H9 (cell line): Measurements from ENCODE around the gene TTN. TPM values are rescaled to one million over a fixed set of nuclear protein-coding genes. Genes with fewer than 3 reads are reported as not detected.
A peak's percentile ranks its signal among the peaks of the same experiment; 100 is the strongest.

ENCODE experiments used
- DNase-seq: peaks from one replicate; pipeline ENCODE4 v3.0.0-alpha.2; 2017
- H2AFZ ChIP-seq: one replicate; pipeline ENCODE4 v1.6.1; 2013; ENCODE audit warnings: mild to moderate bottlenecking, low read length, control low read depth, moderate library complexity
- H2AK5ac ChIP-seq: 2 replicates; pipeline ENCODE4 v1.6.1; 2013; ENCODE audit warnings: low read length, control low read depth, mixed read lengths; ENCODE audit not compliant: insufficient read length
- H2BK120ac ChIP-seq: one replicate; pipeline ENCODE4 v1.6.1; 2013; ENCODE audit warnings: low read depth, mild to moderate bottlenecking, low read length, control low read depth, inconsistent platforms; ENCODE audit not compliant: poor library complexity, severe bottlenecking
- H2BK12ac ChIP-seq: 2 replicates; pipeline ENCODE4 v1.6.1; 2013; ENCODE audit warnings: low read length, control low read depth, mixed read lengths, low read depth; ENCODE audit not compliant: insufficient read length
- H2BK15ac ChIP-seq: 2 replicates; pipeline ENCODE4 v1.6.1; 2013; ENCODE audit warnings: low read depth, low read length, control low read depth
- H2BK20ac ChIP-seq: one replicate; pipeline ENCODE4 v1.6.1; 2013; ENCODE audit warnings: low read depth, mild to moderate bottlenecking, low read length, control low read depth, inconsistent platforms; ENCODE audit not compliant: poor library complexity, severe bottlenecking
- H2BK5ac ChIP-seq: 2 replicates; pipeline ENCODE4 v1.6.1; 2013; ENCODE audit warnings: low read length, control low read depth, mixed read lengths; ENCODE audit not compliant: insufficient read length
- H3K14ac ChIP-seq: 2 replicates; pipeline ENCODE4 v1.6.1; 2013; ENCODE audit warnings: low read length, control low read depth; ENCODE audit not compliant: insufficient read depth
- H3K18ac ChIP-seq: 2 replicates; pipeline ENCODE4 v1.6.1; 2013; ENCODE audit warnings: low read depth, mild to moderate bottlenecking, mixed read lengths, low read length, control low read depth; ENCODE audit not compliant: insufficient read length
- H3K23ac ChIP-seq: 2 replicates; pipeline ENCODE4 v1.6.1; 2013; ENCODE audit warnings: low read length, control low read depth, mixed read lengths, low read depth; ENCODE audit not compliant: insufficient read length
- H3K23me2 ChIP-seq: 2 replicates; pipeline ENCODE4 v1.6.1; 2013; ENCODE audit warnings: low read depth, mild to moderate bottlenecking, mixed read lengths, low read length, control low read depth; ENCODE audit not compliant: insufficient read length, poor library complexity, severe bottlenecking
- H3K27ac ChIP-seq: 2 replicates; pipeline ENCODE4 v1.5.1; 2013; ENCODE audit warnings: low read length, control low read depth, mixed read lengths, low read depth; ENCODE audit not compliant: insufficient read length
- H3K27me3 ChIP-seq: 2 replicates; pipeline ENCODE4 v1.6.1; 2013; ENCODE audit warnings: low read length, control low read depth, inconsistent platforms; ENCODE audit not compliant: insufficient read depth
- H3K4ac ChIP-seq: 2 replicates; pipeline ENCODE4 v1.6.1; 2013; ENCODE audit warnings: low read depth, mild to moderate bottlenecking, control low read depth, inconsistent platforms, low read length, moderate library complexity
- H3K4me1 ChIP-seq: 2 replicates; pipeline ENCODE4 v1.6.1; 2013; ENCODE audit warnings: low read length, control low read depth, inconsistent platforms; ENCODE audit not compliant: insufficient read depth
- H3K4me2 ChIP-seq: 2 replicates; pipeline ENCODE4 v1.6.1; 2013; ENCODE audit warnings: low read length, control low read depth, mixed read lengths; ENCODE audit not compliant: insufficient read length, insufficient read depth
- H3K56ac ChIP-seq: 2 replicates; pipeline ENCODE4 v1.6.1; 2013; ENCODE audit warnings: low read depth, mild to moderate bottlenecking, mixed read lengths, low read length, control low read depth; ENCODE audit not compliant: insufficient read length
- H3K79me1 ChIP-seq: 2 replicates; pipeline ENCODE4 v1.6.1; 2013; ENCODE audit warnings: low read depth, mild to moderate bottlenecking, moderate library complexity, low read length, control low read depth, inconsistent platforms; ENCODE audit not compliant: insufficient read depth, poor library complexity, severe bottlenecking
- H3K79me2 ChIP-seq: 2 replicates; pipeline ENCODE4 v1.6.1; 2013; ENCODE audit warnings: low read length, control low read depth, inconsistent platforms; ENCODE audit not compliant: insufficient read depth
- H3K9ac ChIP-seq: 2 replicates; pipeline ENCODE4 v1.6.1; 2013; ENCODE audit warnings: low read length, control low read depth, mixed read lengths; ENCODE audit not compliant: insufficient read length; ENCODE audit errors: extremely low read depth
- H3K9me3 ChIP-seq: one replicate; pipeline ENCODE4 v1.6.1; 2013; ENCODE audit warnings: low read depth, low read length, inconsistent platforms; ENCODE audit not compliant: control insufficient read depth
- H3T11ph ChIP-seq: one replicate; pipeline ENCODE4 v1.6.1; 2013; ENCODE audit warnings: mild to moderate bottlenecking, low read length, control low read depth, inconsistent platforms
- H4K20me1 ChIP-seq: one replicate; pipeline ENCODE4 v1.6.1; 2013; ENCODE audit not compliant: control insufficient read depth, insufficient read length, insufficient read depth
- H4K5ac ChIP-seq: 2 replicates; pipeline ENCODE4 v1.6.1; 2013; ENCODE audit warnings: low read depth, mild to moderate bottlenecking, mixed read lengths, low read length, control low read depth; ENCODE audit not compliant: insufficient read length
- H4K8ac ChIP-seq: replicated peaks from 2 replicates; pipeline ENCODE4 v1.6.1; 2013; ENCODE audit warnings: low read length, control low read depth, mixed read lengths, low read depth; ENCODE audit not compliant: insufficient read length
- H4K91ac ChIP-seq: 2 replicates; pipeline ENCODE4 v1.6.1; 2013; ENCODE audit warnings: low read depth, mild to moderate bottlenecking, moderate library complexity, mixed read lengths, low read length, control low read depth; ENCODE audit not compliant: insufficient read length
- H3K27ac Mint-ChIP-seq, 3 experiments: 2 replicates in 2 of 3; 3 replicates in 1 of 3; pipeline ENCODE4 v1.8.0; 2020 to 2021; ENCODE audit warnings: mixed read lengths in 3 of 3, mild to moderate bottlenecking in 1 of 3, moderate library complexity in 1 of 3
- H3K27me3 Mint-ChIP-seq: 2 replicates; pipeline ENCODE4 v1.8.0; 2021; ENCODE audit warnings: low read depth, mild to moderate bottlenecking, moderate library complexity, mixed read lengths
- H3K36me3 Mint-ChIP-seq, 3 experiments: 2 replicates in 2 of 3; 3 replicates in 1 of 3; pipeline ENCODE4 v1.8.0; 2020 to 2021; ENCODE audit warnings: low read depth in 3 of 3, mixed read lengths in 3 of 3; ENCODE audit not compliant: insufficient read depth in 1 of 3
- H3K4me1 Mint-ChIP-seq, 2 experiments: 2 replicates each; pipeline ENCODE4 v1.8.0; 2020; ENCODE audit warnings: mixed read lengths in 2 of 2
- H3K4me3 Mint-ChIP-seq, 2 experiments: 2 replicates in 1 of 2; 3 replicates in 1 of 2; pipeline ENCODE4 v1.8.0; 2020 to 2021; ENCODE audit warnings: mild to moderate bottlenecking in 2 of 2, mixed read lengths in 2 of 2, moderate library complexity in 1 of 2
- H3K9me3 Mint-ChIP-seq, 2 experiments: 2 replicates in 1 of 2; 3 replicates in 1 of 2; pipeline ENCODE4 v1.8.0; 2020; ENCODE audit warnings: mild to moderate bottlenecking in 2 of 2, mixed read lengths in 2 of 2, moderate library complexity in 1 of 2
- CTCF ChIP-seq: fragments of 200-600 bp; sonication (generic); conservative IDR thresholded peaks from 3 replicates; pipeline ENCODE4 v1.8.0; 2021; ENCODE audit warnings: antibody characterized with exemption, mild to moderate bottlenecking
- WGBS: extraction: QIAGEN DNeasy Blood & Tissue Kit; methylation state at CpG from one replicate; pipeline ENCODE4 v1.1.7; 2013; ENCODE audit warnings: missing lambda C conversion rate, low lambda C conversion rate, mixed read lengths; ENCODE audit not compliant: insufficient read length; ENCODE audit errors: extremely low coverage; 5-methylcytosine and 5-hydroxymethylcytosine counted together
- total RNA-seq: library from RNA; stranded (reverse); gene quantifications from 2 replicates; pipeline ENCODE4 v1.2.1, GENCODE V29; 2021

TTN gene
- total RNA-seq, 1 experiment from 2014 or later: 0.70 TPM

GRCh38 chr2:178799305-178799704 lies 7.9 kb downstream of the TTN start:
- Mint-ChIP-seq H3K4me3 (no peak overlapping the region), H3K4me1 (peaks cover 3 to 4% of the 10 kb centered on the region in 2 experiments; a peak in 1 of 4 replicates), H3K9me3 (no peaks in the 10 kb centered on the region; a peak in 1 of 5 replicates), H3K36me3 (no peaks in the 10 kb centered on the region), H3K27me3 (no peaks in the 10 kb centered on the region; the same call in 1 of the 2 replicates), H3K27ac (peak overlapping the region in 1 of 3 experiments; percentile 47; a peak in 1 of 7 replicates)
- H3K9me3 ChIP-seq: no peaks in the 10 kb centered on the region
- no peak overlapping the region for H4K8ac ChIP-seq
- no peak overlapping the region for H4K91ac ChIP-seq
- no peak overlapping the region for H2BK120ac ChIP-seq
- no peak overlapping the region for H3K4me2 ChIP-seq
- H3K23me2 ChIP-seq: no peaks in the 10 kb centered on the region
- H3K23ac ChIP-seq: no peak overlapping the region
- no peaks in the 10 kb centered on the region for H3K79me1 ChIP-seq
- no peak overlapping the region for H2AFZ ChIP-seq
- H2BK15ac ChIP-seq: no peak overlapping the region
- DNase-seq: no peak
- no peak overlapping the region for H3K4ac ChIP-seq
- no peak overlapping the region for H3K14ac ChIP-seq
- H3K9ac ChIP-seq: no peak overlapping the region
- no peak overlapping the region for H3K56ac ChIP-seq
- H3K4me1 ChIP-seq: no peaks in the 10 kb centered on the region
- no peak for TF ChIP-seq CTCF
- H3K18ac ChIP-seq: no peak overlapping the region
- H2AK5ac ChIP-seq: no peak overlapping the region
- no peak overlapping the region for H2BK12ac ChIP-seq
- WGBS: no CpG with 5 or more reads among the region's 19 CpGs
- H3K79me2 ChIP-seq: no peaks in the 10 kb centered on the region
- H2BK5ac ChIP-seq: no peak overlapping the region
- H3K27ac ChIP-seq: no peak overlapping the region
- H4K20me1 ChIP-seq: no peaks in the 10 kb centered on the region
- H3K27me3 ChIP-seq: no peaks in the 10 kb centered on the region; the same call in 1 of the 2 replicates
- no peak overlapping the region for H3T11ph ChIP-seq
- no peak overlapping the region for H2BK20ac ChIP-seq
- no peak overlapping the region for H4K5ac ChIP-seq
